ENCODE results near the gene RET.

RET gene

GRCh38 chr10:43044961-43045621 is 31.8 kb upstream of the RET start:
- no peak for DNase-seq (ENCODE audit: low read depth)

- no peak for DNase-seq (ENCODE audit: low read depth)
These were observed 31.1 kb upstream of the RET start for GRCh38 chr10:43045631-43046287.

DNA sequence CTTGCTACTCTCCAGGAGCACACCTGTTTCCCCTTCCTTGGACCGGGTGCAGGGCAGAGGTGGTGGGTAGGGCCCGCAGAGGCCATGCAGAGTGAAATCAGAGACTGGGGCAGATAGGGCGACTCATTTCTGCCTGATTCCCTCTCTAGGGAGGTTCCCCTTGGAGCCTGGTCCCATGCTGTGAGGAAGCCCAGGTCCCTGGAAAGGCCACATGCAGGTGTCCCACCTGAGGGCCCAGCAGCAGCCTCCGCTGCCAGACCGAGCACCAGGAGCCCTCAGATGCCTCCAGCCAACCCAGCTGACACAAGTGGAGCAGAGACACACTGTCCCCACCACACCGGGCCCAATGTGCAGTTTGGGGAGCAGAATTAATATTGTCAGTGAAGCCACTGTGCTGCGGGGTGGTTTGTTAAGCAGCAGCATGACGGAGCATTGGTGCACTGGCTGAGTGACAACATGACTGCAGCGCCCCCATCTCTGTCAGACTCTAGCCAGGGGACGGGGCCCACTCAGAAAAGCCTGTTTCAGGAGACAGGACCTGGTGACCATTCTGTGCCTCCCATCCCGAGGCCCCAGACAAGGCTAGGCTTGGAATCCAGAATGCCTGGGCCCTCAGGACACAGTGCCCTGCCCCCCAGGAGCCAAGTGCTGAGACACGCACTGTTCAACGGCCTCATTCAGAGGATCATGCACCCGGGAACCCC is 30.4 kb upstream of the RET start:
- no peak for DNase-seq (ENCODE audit: low read depth)

DNA sequence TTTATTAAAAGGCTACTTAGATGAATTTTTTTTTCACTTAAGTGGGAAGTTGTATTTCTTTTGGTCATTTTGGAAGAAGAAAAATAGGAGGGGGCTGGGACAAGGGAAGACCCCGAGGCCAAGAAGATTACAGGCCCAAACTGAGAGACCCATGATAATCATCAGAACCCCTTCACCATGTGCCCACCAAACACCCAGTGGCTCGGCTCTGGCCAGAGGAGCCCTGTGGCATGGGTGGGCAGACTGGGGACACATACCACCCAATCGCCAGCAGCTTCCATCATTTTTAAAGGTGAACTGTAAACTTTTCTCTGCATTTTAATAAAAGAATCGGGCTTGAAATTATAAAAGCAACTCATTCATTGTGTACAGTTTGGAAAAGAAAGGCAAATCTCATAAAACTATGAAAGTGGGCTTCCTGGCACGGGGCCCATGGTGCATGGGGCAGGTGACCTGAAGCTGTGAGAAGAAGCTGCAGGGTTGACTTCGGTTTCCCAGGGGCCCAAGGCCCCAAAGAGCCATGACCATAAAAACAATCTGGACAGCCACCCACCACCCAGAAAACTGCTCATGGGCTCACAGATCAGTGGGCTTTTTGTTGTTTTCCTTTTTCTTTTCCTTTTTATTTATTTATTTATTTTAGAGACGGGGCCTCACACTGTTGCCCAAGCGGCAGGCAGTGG is 29.4 kb upstream of the RET start:
- no peak for DNase-seq (ENCODE audit: low read depth)

DNA sequence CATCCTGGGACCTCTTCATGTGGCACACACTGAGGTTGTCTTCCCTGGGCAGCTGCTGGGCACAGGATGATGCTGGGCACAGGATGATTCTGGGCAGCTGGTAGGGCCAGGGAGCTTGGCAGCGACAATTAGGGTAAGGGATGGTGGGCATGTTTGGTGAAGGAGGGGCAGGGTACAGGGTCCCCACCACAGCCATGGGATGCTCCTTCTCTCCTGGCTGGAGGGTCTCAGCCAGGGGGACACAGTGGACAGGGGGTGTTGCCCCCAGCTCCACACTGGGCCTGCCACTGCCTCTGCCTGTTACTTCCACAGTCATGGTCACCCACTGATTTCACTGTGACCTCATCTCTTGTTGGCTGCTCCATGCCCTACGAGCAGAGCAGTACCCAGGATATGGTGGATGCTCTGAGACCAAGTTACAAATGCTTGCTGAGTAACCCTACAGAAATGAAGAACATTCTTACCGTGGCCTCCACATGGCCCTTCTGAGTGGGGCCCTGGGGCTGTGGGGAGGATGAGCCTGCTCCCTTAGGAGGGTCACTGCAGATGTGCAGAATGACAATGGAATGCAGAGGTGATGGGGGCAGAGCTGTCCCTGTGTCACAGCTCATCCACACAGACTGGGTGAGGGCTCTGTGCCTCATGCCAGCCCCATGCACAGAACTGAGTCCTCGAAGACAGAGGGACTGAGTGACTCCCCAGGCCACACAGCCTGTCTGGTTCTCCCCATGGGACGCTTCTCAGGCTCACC is 28.4 kb upstream of the RET start:
- no peak for DNase-seq (ENCODE audit: low read depth)

DNA sequence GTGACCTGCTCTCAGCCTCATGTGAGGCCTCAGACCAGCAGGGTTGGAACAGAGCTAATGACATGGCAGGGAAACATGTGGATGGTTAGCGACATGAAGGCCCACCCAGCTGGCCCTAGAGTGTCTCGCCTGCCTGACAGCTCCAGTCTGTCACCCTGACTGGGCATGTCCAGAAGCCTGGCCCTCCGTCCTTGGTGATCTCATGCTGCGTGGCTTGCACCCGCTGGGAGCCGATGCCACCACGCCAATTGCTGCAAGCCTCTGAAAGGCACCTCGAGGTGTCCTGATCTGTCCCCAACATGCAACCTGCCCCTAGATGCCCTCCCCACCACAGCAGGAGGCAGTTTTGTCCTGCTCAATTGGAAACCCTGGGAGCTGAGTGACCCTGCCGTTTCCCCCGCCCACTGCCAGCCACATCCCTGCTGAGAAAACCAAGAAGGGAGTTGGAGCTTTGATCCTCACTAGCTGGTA is 27.8 kb upstream of the RET start:
- no peak for DNase-seq (ENCODE audit: low read depth)

GRCh38 chr10:43050011-43050410 is 26.9 kb upstream of the RET start:
- no peak for DNase-seq (ENCODE audit: low read depth)

GRCh38 chr10:43053825-43054224 is 23.0 kb upstream of the RET start:
- DNase-seq (ENCODE audit: low read depth), result no peak

DNA sequence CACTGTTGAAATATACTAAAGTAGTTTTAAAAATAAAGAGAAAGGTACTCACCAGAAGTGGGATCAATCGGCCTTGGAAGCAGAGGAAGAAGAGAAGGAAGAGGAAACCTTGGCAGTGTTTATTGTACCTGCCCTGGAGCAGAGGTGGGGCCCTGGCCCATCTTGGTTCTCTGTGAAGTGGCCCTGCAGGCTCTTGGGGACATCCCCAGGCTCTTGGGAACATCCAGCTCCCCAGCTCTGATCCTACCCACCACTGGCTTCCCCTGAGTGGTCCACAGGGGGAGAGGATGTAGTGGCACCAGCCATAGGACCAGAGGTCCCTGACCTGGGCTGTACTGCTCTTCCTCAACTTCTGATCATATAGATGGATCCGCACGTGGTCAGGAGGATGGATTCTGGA is 22.3 kb upstream of the RET start:
- DNase-seq (ENCODE audit: low read depth), result no peak

DNA sequence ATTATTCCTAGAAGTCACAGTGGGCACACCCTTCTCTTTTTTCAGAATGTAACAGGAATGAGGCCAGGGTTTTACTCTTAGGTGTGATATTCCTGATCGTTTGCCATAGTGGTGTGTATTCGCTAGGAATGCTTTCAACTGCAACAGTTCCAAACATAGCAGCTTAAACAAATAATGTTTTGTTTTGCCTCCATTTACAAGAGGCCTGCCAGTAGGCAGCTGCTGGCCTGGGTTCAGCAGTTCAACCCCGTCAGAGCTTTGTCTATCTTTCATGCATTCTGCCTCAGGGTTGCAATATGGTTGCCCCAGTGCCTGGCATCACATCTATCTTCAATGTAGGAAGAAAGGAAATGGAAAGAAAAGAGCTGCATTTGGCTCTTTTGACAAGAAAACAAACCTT is 21.7 kb upstream of the RET start:
- DNase-seq (ENCODE audit: low read depth), result no peak

DNA sequence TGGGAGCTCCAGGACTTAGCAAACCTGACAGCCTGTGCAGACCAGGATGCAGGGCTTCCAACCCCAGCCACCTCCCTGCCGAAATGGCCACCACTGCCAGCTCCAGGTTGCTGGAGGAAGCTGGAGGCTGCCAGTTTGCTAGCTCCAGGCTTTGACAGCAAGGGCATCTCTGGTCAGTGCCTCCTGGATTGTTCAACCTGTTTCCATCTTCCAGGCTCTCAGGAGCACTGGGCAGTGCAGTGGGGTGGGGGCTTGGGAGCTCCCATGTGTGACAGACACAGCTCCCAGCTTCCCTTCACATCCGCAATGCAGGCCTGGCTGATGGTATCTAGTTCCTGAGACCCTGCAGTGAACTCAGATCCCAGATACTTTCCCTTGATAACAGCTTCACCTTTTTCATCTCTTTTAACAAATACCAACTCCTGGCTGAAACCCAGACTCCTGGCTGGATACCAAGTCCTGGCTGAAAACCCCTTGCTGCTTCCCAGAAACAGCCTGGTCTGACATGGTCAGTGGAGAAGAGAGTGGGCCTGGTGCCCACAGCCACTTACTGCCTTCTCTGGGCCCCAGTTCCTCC is 20.8 kb upstream of the RET start:
- no peak for DNase-seq (ENCODE audit: low read depth)

GRCh38 chr10:43056568-43057011 is 20.3 kb upstream of the RET start:
- no peak for DNase-seq (ENCODE audit: low read depth)

GRCh38 chr10:43057231-43057711 is 19.6 kb upstream of the RET start:
- no peak for DNase-seq (ENCODE audit: low read depth)

- no peak for DNase-seq (ENCODE audit: low read depth)
These were observed 19.0 kb upstream of the RET start for GRCh38 chr10:43057831-43058340.

- no peak for DNase-seq (ENCODE audit: low read depth)
These were observed 18.0 kb upstream of the RET start for GRCh38 chr10:43058716-43059335.

GRCh38 chr10:43059336-43059720 is 17.5 kb upstream of the RET start:
- no peak for DNase-seq (ENCODE audit: low read depth)

DNA sequence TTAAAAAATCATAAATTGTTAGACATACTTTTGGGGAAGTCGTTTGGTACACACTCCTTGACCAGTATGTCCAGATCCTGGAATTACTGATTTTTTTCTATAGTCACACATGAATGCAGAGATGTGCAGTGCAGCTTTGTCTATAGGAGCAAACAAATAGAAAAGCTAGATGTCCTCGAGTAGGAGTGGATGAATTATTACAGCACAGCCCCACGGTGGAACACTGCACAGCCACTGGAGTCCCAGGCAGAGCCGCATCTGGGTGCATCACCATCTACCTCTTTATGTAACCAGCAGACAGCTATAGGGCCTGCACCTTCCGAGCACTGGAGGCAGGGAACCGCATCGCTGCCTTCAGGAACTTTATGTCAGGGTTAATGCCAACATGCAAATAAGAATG is 17.0 kb upstream of the RET start:
- DNase-seq (ENCODE audit: low read depth), result no peak

- DNase-seq (ENCODE audit: low read depth), result no peak
These were observed 16.6 kb upstream of the RET start for GRCh38 chr10:43060291-43060690.

- no peak for DNase-seq (ENCODE audit: low read depth)
These were observed 15.5 kb upstream of the RET start for GRCh38 chr10:43061331-43061730.

DNA sequence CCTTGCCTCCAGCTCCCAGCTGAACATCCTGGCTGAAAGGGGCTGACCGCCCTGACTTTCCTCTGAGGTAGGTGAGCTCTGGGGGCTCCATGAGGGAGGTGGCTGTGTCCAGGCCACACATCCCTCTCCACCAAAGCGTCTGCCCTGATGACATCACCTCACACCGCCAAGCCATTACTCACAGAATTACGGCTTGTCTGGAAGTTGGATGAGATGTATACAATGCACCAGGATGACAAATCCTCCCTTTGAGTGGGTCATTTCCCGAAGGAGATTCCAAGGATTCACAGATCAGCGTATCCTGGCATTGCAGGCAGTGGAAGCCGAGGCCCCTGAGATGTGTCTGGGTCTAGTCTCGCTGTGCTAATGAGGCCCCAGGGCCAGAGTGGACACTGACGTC is 15.1 kb upstream of the RET start:
- DNase-seq (ENCODE audit: low read depth), result no peak

Measured in HS-27A (cell line).